ENCODE results near the gene TMEM163. TPM values are rescaled to one million over a fixed set of nuclear protein-coding genes. Genes with fewer than 3 reads are reported as not detected.
A peak's percentile ranks its signal among the peaks of the same experiment; 100 is the strongest.

TMEM163 gene
- total and polyA plus RNA-seq, 2 of the 13 experiments (the other 11 are each of a cell fraction or from before 2014, with no cell fraction given) = 0.05 TPM; not detected in 1

- ChIA-PET CTCF (ENCODE audit: low intra/inter-chr PET ratio, low total read pairs) (no interaction called here), POLR2A (no interaction called here)
- Histone ChIP-seq H3K4me1 (ENCODE audit: insufficient read depth, low read length) (peaks cover 20% of the 10 kb centered on the region), H3K9me3 (ENCODE audit: low read length) (no peaks in the 10 kb centered on the region), H4K20me1 (ENCODE audit: insufficient read depth, low read length) (no peaks in the 10 kb centered on the region), H3K27me3 (ENCODE audit: control insufficient read depth in 1 of 2, insufficient read depth in 2 of 2, low read length in 2 of 2) (no peaks in the 10 kb centered on the region), H2AFZ (ENCODE audit: low read length) (no peak overlapping the region), H3K4me3 (replicated peaks in 1 of 3; ENCODE audit: insufficient read depth in 1 of 3, low read depth in 2 of 3, low read length in 3 of 3) (no peak overlapping the region; a peak in 1 of 6 replicates), H3K79me2 (ENCODE audit: insufficient read depth, low read length) (no peaks in the 10 kb centered on the region), H3K9ac (ENCODE audit: insufficient read depth, low read depth, low read length) (no peak overlapping the region), H3K36me3 (replicated peaks in 1 of 2; ENCODE audit: control insufficient read depth in 1 of 2, insufficient read depth in 2 of 2, low read length in 2 of 2) (no peaks in the 10 kb centered on the region), H3K4me2 (ENCODE audit: low read depth, low read length) (no peak overlapping the region), H3K27ac (ENCODE audit: extremely low read length, insufficient read depth, low read length) (no peak overlapping the region)
- 76% methylated on average over 21 of the region's 21 CpGs for WGBS (ENCODE audit: low lambda C conversion rate)
- in situ Hi-C loops (cut with HindIII; ENCODE audit: extremely low pct_ligation_motif_present, low pct_unique_long_range_greater_than_20kb) = no loop called here
- no peak for DNase-seq (ENCODE audit: low spot score)
- TF ChIP-seq, protein P1, sequence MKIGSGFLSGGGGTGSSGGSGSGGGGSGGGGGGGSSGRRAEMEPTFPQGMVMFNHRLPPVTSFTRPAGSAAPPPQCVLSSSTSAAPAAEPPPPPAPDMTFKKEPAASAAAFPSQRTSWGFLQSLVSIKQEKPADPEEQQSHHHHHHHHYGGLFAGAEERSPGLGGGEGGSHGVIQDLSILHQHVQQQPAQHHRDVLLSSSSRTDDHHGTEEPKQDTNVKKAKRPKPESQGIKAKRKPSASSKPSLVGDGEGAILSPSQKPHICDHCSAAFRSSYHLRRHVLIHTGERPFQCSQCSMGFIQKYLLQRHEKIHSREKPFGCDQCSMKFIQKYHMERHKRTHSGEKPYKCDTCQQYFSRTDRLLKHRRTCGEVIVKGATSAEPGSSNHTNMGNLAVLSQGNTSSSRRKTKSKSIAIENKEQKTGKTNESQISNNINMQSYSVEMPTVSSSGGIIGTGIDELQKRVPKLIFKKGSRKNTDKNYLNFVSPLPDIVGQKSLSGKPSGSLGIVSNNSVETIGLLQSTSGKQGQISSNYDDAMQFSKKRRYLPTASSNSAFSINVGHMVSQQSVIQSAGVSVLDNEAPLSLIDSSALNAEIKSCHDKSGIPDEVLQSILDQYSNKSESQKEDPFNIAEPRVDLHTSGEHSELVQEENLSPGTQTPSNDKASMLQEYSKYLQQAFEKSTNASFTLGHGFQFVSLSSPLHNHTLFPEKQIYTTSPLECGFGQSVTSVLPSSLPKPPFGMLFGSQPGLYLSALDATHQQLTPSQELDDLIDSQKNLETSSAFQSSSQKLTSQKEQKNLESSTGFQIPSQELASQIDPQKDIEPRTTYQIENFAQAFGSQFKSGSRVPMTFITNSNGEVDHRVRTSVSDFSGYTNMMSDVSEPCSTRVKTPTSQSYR (CRISPR knock-in tag; IDR thresholded peaks at IDR 0.05; ENCODE audit: borderline replicate concordance) = 0 out of 2 replicates have a peak, but pooled peaks have one; percentile 13
- TF ChIP-seq ZNF572 (CRISPR knock-in tag; IDR thresholded peaks at IDR 0.05) = no peak
- FAIRE-seq = no peak
- intact Hi-C loops (cut with micrococcal nuclease; ENCODE audit: unreplicated experiment) = loop anchor here (10.0 kb wide), 1 partner anchor 241 kb away; no protein-coding TSS in a partner anchor
- BruUV-seq (replicated peaks) = no TSS peak
- no peak for ATAC-seq
Measured at GRCh38 chr2:134705861-134706586, 12.8 kb downstream of the TMEM163 start.

DNA sequence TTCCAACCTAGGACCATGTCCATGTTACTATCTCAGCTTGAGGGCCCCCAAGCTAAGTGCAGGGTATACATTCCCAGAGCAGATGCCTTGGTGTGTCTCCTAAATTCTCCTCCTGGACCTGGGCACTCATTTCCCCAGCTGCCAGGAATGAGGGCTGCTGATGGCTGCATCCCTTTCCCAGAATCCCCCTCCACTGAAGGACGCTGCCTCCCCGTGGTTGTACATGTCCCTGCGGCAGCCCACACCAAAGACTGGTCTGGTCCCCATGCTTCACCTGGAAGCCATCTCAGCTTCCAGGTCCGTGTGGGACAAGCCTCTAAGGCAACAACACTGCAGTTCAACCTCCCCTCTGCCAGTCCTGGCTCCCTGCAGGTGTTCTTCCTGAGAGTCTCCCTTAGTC is 14.6 kb downstream of the TMEM163 start:
- 30% methylated on average over 2 of the region's 4 CpGs for WGBS (ENCODE audit: low lambda C conversion rate)
- POLR2A ChIA-PET = no interaction called here
- H3K79me2 ChIP-seq (ENCODE audit: insufficient read depth, low read length) = no peaks in the 10 kb centered on the region
- H3K4me2 ChIP-seq (ENCODE audit: low read depth, low read length) = no peak overlapping the region
- no peaks in the 10 kb centered on the region for H3K36me3 ChIP-seq (replicated peaks in 1 of 2; ENCODE audit: control insufficient read depth in 1 of 2, insufficient read depth in 2 of 2, low read length in 2 of 2)
- ATAC-seq (no peak), DNase-seq (ENCODE audit: low spot score) (no peak), FAIRE-seq (no peak)
- H3K27me3 ChIP-seq (ENCODE audit: control insufficient read depth in 1 of 2, insufficient read depth in 2 of 2, low read length in 2 of 2) = no peaks in the 10 kb centered on the region
- H4K20me1 ChIP-seq (ENCODE audit: insufficient read depth, low read length) = no peaks in the 10 kb centered on the region
- no peak overlapping the region for H3K9ac ChIP-seq (ENCODE audit: insufficient read depth, low read depth, low read length)
- no peak overlapping the region for H2AFZ ChIP-seq (ENCODE audit: low read length)
- H3K4me3 ChIP-seq (replicated peaks in 1 of 3; ENCODE audit: insufficient read depth in 1 of 3, low read depth in 2 of 3, low read length in 3 of 3) = no peak overlapping the region
- CTCF ChIA-PET (ENCODE audit: low intra/inter-chr PET ratio, low total read pairs) = no interaction called here
- H3K27ac ChIP-seq (ENCODE audit: extremely low read length, insufficient read depth, low read length) = no peak overlapping the region
- in situ Hi-C loops (cut with HindIII; ENCODE audit: extremely low pct_ligation_motif_present, low pct_unique_long_range_greater_than_20kb) = no loop called here
- intact Hi-C loops (cut with micrococcal nuclease; ENCODE audit: unreplicated experiment) = loop anchor here (10.0 kb wide), 1 partner anchor 239 kb away; no protein-coding TSS in a partner anchor
- no peak for TF ChIP-seq MTA1 (CRISPR knock-in tag; IDR thresholded peaks at IDR 0.05; ENCODE audit: borderline replicate concordance)
- TF ChIP-seq ZBTB3 (CRISPR knock-in tag; IDR thresholded peaks at IDR 0.05; ENCODE audit: borderline replicate concordance, low read depth) = no peak
- TF ChIP-seq ZNF143 (CRISPR knock-in tag; IDR thresholded peaks at IDR 0.05) = peak; percentile 67
- peak; percentile 42 for TF ChIP-seq CTCF (CRISPR knock-in tag; IDR thresholded peaks at IDR 0.05)
- no peak for TF ChIP-seq NR1H2 (CRISPR knock-in tag; IDR thresholded peaks at IDR 0.05; ENCODE audit: borderline replicate concordance, low read depth)
- BruUV-seq (replicated peaks) = no TSS peak
- no peaks in the 10 kb centered on the region for H3K9me3 ChIP-seq (ENCODE audit: low read length)
- peaks cover 20% of the 10 kb centered on the region for H3K4me1 ChIP-seq (ENCODE audit: insufficient read depth, low read length)

Measured in HepG2 (cell line).